IPS-18c (cell line): Measurements from ENCODE around the gene VGLL2.

Source experiments
- H3K4me3 ChIP-seq: 2 replicates; pipeline ENCODE4 v1.7.0; 2013; ENCODE audit warnings: low read depth, mild to moderate bottlenecking, low read length, moderate library complexity; ENCODE audit not compliant: insufficient read depth
- H3K9me3 ChIP-seq: one replicate; pipeline ENCODE4 v1.6.1; 2013; ENCODE audit warnings: mild to moderate bottlenecking, low read length, moderate library complexity; ENCODE audit not compliant: control insufficient read depth, insufficient read depth

The VGLL2 gene

DNA sequence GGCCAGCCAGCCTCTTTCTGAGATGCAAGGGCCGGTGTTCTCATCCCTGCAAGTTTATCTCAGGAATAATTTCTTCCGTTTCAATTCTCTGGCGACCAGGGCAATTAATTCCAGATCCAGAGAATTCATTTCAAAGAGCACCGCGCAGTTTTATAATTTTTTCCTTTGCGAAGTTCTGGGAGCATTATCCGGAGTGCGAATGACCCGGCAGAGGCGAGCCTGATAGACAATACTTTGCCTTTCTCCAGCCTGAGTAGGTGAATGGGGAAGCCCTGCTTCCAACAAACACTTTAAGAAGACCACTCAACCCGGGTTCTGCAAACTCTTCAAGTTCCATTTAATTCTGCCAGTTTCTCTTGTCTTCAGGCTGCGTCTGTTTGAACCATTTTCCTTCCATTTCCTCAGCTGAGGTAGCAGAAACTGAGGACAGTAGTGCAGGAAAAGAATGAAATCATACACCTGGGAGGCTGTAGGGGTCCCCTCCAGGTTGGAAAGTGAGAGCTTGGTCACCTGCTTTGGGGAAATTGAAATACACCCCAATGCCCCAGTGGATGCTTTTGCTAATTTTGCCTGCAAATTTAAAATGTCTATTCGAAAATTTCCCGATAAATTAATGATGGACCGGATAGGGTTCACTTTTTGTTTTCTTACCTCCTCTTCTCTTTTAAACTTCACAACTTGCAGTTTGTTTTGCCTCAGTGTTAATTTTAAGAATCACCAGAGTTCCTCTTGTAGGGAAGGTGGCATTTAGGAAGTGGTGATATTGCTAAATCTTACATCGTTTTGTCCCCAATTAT, 1.1 kb downstream of the VGLL2 start:
- peak overlapping the region; percentile 43; the same call in 1 of the 2 replicates for H3K4me3 ChIP-seq
- no peaks in the 10 kb centered on the region for H3K9me3 ChIP-seq

DNA sequence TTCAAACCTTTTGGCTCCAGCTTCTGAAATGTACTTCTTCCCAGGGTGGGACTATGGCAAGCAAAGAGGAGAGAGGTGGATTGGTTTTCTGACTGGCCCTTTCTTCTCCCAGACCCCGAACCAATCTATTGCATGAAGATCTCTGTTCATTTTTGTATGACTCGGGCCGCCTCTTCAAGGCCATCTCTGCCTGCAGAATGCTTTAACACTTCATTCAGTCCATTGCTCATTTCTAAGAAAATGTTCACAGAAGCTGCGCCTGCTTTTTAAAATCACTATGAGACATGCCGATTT, 1.6 kb downstream of the VGLL2 start:
- H3K9me3 ChIP-seq: no peaks in the 10 kb centered on the region
- no peak overlapping the region for H3K4me3 ChIP-seq

DNA sequence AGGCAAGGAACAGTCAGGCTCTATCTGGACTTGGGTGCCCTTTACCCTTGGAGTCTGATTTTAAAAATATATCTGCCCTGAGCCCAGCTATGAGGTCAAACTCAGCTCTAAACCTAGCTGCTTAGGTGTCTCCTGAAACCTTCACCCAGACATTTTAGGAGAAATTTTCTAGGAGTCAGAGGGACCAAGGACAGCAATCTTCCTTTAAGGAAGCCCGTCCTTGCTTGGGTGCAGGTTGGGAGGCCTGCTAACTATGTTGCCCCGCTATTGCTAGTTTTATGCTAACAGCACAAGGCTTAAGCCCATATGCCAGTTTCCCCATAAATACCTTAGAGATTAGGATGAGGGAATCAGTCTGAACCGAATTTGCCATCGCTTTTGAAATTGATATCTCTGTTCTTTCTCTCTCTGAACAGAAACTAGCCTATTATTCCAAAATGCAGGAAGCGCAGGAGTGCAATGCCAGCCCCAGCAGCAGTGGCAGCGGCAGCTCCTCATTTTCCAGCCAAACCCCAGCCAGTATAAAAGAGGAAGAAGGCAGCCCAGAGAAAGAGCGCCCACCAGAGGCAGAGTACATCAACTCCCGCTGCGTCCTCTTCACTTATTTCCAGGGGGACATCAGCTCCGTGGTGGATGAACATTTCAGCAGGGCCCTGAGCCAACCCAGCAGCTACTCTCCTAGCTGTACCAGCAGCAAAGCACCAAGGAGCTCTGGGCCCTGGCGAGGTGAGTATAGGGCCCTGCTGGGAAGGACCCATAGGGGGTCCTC, 2.6 kb downstream of the VGLL2 start:
- Histone ChIP-seq H3K9me3 (no peaks in the 10 kb centered on the region), H3K4me3 (no peak overlapping the region)

DNA sequence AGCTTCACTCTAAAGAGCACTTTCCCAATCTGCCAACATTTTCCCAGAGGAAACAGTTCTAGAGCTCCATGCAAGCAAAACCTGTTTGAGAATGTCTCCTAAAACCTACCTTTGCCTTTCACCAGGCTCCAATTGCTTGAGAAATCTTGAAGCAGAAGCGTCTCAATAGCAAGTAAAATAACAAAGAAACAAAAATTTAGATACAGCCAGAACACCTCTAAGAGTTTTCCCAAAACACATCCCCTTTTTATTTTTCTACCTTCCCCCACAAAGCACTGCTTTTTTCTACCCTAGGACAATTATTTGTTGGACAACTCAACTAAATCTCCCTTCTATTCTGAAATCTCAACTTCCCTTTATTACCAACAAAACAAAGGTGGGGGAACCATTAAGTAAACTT, 3.6 kb downstream of the VGLL2 start:
- no peak overlapping the region for H3K4me3 ChIP-seq
- H3K9me3 ChIP-seq: no peaks in the 10 kb centered on the region

DNA sequence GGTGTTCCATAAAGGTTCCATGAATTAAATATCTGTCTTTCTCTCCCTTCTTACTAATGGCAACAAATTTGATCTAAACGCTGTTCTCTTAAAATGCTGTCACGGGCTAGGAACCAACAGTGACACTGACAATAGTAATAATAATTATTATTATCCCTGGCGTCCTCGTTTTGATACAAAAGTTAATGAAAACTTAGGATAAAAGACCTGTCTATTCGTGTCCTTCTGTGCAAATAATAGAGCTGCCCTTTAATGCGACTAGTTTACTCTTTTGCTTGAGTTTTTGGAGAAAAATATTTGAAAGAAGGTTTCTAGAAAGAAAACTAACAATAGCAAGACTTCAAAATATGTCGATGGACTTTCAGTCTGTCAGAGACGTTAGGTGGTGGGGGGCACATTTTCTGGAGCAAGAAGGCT, 4.3 kb downstream of the VGLL2 start:
- Histone ChIP-seq H3K9me3 (no peaks in the 10 kb centered on the region), H3K4me3 (peak overlapping the region; percentile 55; the same call in 1 of the 2 replicates)

DNA sequence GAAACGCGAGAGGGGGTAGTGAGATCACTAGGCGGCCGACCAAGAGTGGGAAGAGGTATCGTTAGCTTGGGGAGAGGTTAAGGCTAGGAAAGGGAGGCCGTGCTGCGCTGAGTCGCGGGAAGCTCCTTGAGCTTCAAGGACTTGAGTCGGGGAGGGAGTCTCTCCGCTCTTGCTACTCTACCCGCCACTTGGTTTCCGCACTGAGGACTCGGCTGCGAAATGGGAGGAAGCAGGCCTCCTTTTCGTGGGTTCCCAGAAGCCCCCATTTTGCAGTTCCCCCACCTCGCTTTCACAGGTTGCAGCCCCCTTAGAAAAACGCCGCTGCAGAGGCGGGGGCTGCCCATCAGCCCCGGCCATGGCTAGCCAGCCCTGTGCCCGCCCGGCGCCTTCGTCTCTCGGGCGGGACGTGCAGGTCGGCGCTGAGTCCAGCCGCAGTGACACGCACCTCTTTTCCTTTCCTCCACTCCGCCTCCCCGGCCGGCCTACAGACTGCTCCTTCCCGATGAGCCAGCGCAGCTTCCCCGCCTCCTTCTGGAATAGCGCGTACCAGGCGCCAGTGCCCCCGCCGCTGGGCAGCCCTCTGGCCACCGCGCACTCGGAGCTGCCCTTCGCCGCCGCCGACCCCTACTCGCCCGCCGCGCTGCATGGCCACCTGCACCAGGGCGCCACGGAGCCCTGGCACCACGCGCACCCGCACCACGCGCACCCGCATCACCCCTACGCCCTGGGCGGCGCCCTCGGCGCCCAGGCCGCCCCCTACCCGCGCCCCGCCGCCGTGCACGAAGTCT, 4.9 kb downstream of the VGLL2 start:
- Histone ChIP-seq H3K4me3 (peak overlapping the region; percentile 55), H3K9me3 (no peaks in the 10 kb centered on the region)

DNA sequence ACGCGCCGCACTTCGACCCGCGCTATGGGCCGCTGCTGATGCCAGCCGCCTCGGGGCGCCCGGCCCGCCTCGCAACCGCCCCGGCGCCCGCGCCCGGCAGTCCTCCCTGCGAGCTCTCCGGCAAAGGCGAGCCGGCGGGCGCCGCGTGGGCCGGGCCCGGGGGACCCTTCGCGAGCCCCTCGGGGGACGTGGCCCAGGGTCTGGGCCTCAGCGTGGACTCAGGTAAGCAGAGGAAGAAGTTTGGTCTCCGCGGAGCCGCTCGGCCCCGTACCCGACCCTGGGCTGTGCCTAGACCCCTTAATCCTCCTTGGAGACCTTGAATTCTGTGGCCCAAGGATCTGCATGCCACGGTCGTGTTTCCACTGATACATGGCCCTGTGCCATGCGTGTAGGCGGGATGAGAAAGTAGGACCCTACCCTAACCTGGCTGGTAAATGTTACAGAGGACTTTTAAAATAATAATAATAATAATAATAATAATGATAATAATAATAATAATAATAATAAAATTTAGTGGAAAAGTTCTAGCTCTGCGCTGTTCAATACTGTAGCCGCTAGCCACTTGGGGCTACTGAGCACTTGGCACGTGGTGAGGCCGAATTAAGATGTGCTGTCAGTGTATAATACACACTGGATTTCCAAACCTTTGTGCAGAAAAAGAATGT, 5.6 kb downstream of the VGLL2 start:
- H3K4me3 ChIP-seq: peak overlapping the region; percentile 55
- no peaks in the 10 kb centered on the region for H3K9me3 ChIP-seq

DNA sequence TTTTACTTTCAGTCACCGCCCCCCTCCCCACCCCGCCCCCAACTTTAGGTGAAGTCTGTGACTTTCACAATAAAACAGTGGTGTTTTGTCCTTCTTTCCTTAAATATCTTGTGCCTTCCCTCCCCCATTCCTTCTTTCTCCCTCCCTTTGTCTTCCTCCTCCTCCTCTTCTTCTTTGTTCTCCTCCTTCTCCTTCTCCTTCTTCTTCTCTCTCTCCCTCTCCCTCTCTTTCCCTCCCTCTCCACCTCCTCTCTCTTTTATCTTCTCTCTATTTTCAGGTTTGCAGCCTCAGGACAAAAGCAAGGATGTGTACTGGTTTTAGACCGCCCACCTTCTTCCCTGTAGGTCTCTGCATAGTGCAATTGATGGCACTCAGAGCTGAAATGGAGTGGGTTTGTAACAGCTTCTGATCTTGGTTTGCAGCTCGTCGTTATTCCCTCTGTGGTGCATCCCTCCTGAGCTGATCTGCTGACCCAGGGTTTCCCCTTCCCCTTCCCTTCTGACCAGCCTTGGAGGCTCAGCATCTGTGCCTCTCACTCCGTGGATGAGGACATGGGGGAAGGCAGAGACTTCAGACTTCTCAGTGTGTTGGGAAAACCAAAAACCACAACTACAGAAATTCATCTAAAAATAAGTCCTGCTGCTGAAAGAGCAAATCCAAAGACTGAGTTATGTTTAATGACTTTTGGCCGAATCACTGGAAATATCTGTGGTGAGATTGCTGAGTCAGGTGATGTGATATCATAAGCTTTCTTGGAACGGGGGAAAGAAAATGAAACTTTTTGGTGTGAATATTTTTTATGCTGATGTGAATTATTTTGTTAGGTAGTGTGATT, 6.9 kb downstream of the VGLL2 start:
- H3K4me3 ChIP-seq: no peak overlapping the region
- no peaks in the 10 kb centered on the region for H3K9me3 ChIP-seq

DNA sequence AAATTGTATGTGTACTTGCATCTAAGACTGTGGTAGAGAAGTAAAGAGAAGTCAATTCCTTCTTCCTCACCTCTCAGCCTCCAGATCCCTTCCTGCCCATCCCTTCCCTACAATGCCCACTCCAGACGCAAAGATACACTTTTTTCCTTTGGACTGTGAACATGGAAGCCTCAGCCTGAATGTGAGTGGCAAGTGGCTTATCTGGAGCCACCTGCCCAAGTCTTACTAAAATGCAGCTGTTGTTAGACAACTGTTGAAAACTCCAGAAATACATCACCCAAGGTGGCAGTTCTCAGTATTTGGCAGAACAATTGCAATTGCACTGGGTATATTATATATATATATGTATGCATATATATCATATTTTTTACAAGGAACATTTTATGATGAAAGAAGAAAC, 7.5 kb downstream of the VGLL2 start:
- Histone ChIP-seq H3K9me3 (no peaks in the 10 kb centered on the region), H3K4me3 (no peak overlapping the region)

DNA sequence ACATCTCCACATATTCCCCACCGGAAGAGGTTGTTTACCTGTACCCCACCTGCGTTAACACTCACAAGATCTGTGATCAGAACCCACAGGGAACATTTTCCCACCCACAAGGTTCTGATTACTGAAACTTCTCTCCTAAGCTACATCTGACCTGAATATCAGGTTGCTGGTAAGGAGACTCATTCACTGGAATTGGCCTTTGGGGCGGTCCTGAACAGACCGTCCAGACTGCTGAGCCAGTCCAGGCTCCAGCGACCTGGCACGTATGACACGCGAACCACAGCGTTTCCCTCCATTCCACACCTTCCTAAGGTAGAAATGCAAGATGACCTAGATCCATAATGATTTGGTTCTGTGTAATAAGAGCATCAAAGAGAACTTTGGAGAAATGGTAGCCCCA, 9.8 kb downstream of the VGLL2 start:
- no peaks in the 10 kb centered on the region for H3K9me3 ChIP-seq
- H3K4me3 ChIP-seq: no peak overlapping the region

DNA sequence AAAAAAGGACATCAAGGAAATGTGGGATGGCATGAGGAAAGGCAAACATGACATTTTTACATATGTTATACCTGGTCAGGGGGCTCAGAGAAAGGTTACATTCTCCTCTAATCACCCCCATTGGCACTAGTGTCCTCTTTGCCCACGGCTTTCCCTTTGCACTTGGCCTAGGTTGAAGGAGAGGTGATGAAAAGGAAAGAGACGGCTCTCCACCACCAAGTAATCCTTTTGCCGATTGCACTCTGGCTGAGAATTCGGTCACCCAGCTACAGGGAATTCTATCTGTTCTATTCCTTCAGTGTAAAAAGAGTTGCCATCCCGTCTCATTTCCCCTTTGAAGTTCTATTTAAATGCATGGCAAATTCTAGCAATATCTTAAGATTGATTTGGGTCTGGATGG, 10.4 kb downstream of the VGLL2 start:
- H3K4me3 ChIP-seq: no peak overlapping the region
- no peaks in the 10 kb centered on the region for H3K9me3 ChIP-seq

DNA sequence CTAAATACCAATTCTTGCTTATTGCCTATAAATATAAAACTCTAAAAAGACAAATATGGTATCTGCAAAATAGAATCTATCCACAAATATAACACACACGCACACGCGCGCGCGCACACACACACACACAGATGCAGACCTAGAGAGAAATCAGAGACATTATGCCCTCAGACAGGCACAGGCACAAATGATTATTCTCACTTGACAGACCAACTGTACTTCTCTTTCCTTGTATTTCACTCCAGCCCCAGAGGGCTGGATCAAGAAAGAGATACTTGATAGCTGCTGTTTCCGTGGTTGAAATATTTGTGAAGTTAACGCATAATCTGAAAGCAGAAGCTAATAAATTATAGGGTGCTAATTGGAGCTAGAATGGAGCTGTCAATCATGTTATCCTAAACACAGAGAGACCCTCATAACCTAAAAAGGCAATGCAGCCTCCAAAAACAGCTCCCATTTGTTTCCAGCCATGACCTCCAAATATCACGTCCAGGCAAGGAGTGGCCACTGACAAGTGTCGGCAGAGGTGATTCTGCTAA, 11.5 kb downstream of the VGLL2 start:
- no peak overlapping the region for H3K4me3 ChIP-seq
- H3K9me3 ChIP-seq: no peaks in the 10 kb centered on the region

DNA sequence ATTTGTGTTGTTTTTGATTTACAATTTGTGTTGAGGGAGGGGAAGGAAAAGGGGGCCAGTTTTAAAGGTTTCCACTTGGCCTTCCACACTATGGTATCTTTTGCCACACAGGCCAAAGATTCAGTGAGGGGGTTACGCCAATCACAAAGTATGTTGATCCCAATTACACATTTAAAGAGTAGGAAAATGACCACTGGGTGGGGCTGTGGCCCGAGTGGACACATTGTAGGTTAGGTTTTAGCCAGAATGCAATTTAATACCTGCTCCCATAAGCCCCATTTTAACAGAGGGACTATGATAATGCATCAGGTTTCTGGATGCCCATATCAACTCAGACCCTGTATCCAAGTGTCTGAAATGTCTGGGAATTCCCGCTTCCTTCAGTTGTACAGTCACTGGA, 15.6 kb downstream of the VGLL2 start:
- Histone ChIP-seq H3K9me3 (no peaks in the 10 kb centered on the region), H3K4me3 (no peak overlapping the region)

DNA sequence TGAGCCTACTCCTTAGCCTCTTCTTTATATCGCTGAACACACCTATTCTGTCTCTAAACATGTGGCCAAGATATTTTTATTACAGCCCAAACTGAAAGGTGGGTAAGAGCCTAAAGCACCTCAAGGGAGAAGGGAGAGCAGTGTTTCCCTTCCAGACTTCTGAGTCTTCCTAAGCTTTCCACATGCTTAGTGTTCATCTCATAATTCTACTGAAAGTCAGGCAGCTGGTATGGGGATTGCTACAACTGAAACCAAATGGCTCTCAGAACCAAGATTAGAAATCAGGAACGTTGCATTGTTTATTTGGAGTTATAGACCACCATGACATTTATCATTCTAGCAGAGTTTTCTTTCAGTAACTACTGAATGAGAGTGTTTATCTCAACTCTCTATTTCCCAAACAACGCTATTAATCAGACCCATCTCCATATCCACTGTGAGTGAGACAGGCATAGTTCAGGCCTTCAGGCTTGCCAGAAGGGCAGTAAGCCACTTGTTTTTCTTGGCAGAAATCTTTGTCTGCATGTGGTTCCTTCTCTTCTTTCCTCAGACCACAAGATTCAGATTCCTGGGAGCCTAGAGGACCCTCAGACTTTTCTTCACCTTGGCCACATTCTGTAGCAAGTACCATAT, 22.8 kb downstream of the VGLL2 start:
- H3K9me3 ChIP-seq: no peaks in the 10 kb centered on the region
- H3K4me3 ChIP-seq: no peak overlapping the region

DNA sequence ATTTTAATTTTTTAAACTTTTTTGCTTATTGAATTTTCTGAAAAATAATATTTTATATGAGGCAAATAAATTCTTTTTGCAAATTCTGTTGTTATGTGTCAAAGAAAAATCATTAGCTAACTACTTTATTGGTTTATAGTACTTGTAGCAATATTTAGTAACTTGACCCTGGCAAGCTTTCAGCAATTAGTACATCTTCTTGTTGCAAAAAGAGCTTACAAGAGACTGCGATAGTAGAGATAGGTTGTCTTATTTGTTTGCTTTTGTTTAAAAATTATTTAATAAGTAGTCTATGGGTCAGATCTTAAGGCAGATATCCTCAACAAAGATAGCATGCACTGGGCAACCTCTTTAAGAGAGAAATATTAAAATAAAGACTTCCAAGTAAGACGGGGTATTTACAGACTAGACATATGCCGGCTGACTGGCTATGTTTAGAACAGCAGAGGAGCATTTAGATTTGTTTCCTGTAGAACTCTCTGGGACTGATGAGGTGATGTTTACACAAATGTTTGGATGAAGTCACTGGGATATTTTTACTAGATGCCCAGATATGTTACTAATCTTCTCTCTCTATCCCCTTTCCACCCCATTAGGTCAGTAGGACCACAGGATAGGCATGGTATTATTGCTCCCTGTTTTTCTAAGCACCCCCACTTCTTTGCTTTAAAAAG, 25.0 kb downstream of the VGLL2 start:
- no peak overlapping the region for H3K4me3 ChIP-seq
- H3K9me3 ChIP-seq: no peaks in the 10 kb centered on the region

DNA sequence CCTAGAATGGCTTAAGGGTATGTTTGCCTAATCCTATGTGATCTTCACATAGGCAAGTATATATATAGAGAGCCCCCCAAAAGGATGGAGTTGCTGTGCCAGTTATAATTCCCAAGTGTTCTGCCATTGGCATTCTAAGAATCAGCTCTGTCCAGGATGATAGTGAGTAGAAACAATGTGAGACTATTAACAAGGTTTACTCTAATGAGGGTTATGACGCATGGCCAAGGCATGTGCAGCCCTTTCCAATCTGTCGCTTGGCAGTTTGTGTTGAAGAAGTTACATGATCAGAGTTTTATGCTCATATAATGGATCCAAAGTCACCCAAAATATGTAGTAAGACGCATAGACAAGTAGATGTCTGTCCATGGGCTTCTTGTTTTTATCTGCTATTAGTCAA, 33.6 kb downstream of the VGLL2 start:
- Histone ChIP-seq H3K4me3 (no peak overlapping the region), H3K9me3 (no peaks in the 10 kb centered on the region)
